GM23338 (cell line): ENCODE results near the gene ATP6V0C. TPM values are rescaled to one million over a fixed set of nuclear protein-coding genes. Genes with fewer than 3 reads are reported as not detected.

Source experiments
- ATAC-seq: fragments of 200-7000 bp; cut with Tn5 transposase; 3 replicates; pipeline ENCODE4 v1.9.1; 2020
- DNase-seq: peaks from one replicate; pipeline ENCODE4 v3.0.0-alpha.2; 2015; ENCODE audit warnings: low spot score
- H2AFZ ChIP-seq: fragments of 200-600 bp; sonication (generic); 2 replicates; pipeline ENCODE4 v1.8.0; 2016; ENCODE audit warnings: antibody characterized with exemption, mild to moderate bottlenecking, moderate library complexity
- H3F3A ChIP-seq: fragments of 200-600 bp; sonication (generic); replicated peaks from 2 replicates; pipeline ENCODE4 v1.8.0; 2017; ENCODE audit warnings: antibody characterized with exemption, mixed run types, low read depth
- H3K27ac ChIP-seq: fragments of 200-600 bp; sonication (generic); 2 replicates; pipeline ENCODE4 v1.6.1; 2016; ENCODE audit warnings: low read depth
- H3K27me3 ChIP-seq: fragments of 200-600 bp; sonication (generic); 2 replicates; pipeline ENCODE4 v1.8.0; 2016; ENCODE audit warnings: mild to moderate bottlenecking, mixed run types, moderate library complexity; ENCODE audit not compliant: insufficient read depth
- H3K36me3 ChIP-seq: fragments of 200-600 bp; sonication (generic); 2 replicates; pipeline ENCODE4 v1.8.0; 2016; ENCODE audit warnings: mild to moderate bottlenecking; ENCODE audit not compliant: insufficient read depth
- H3K4me1 ChIP-seq: fragments of 200-600 bp; sonication (generic); 2 replicates; pipeline ENCODE4 v1.8.0; 2016; ENCODE audit warnings: mild to moderate bottlenecking, moderate library complexity; ENCODE audit not compliant: insufficient read depth
- H3K4me2 ChIP-seq: fragments of 200-600 bp; sonication (generic); 2 replicates; pipeline ENCODE4 v1.7.1; 2017; ENCODE audit warnings: mixed run types
- H3K4me3 ChIP-seq: fragments of 200-600 bp; sonication (generic); 2 replicates; pipeline ENCODE4 v1.6.1; 2016; ENCODE audit warnings: mixed run types
- H3K79me2 ChIP-seq: fragments of 200-600 bp; sonication (generic); replicated peaks from 2 replicates; pipeline ENCODE4 v1.8.0; 2017; ENCODE audit warnings: mild to moderate bottlenecking; ENCODE audit not compliant: insufficient read depth
- H3K9me2 ChIP-seq: fragments of 200-600 bp; sonication (generic); 2 replicates; pipeline ENCODE4 v1.8.0; 2017; ENCODE audit not compliant: insufficient read depth
- H4K20me1 ChIP-seq: fragments of 200-600 bp; sonication (generic); replicated peaks from 2 replicates; pipeline ENCODE4 v1.8.0; 2017; ENCODE audit warnings: mild to moderate bottlenecking; ENCODE audit not compliant: insufficient read depth
- H3K27ac Mint-ChIP-seq: 2 replicates; pipeline ENCODE4 v1.8.0; 2020; ENCODE audit warnings: inconsistent platforms, mild to moderate bottlenecking, moderate library complexity, mixed read lengths
- H3K27me3 Mint-ChIP-seq: 3 replicates; pipeline ENCODE4 v1.8.0; 2022; ENCODE audit warnings: low read depth, mild to moderate bottlenecking, moderate library complexity, mixed read lengths, inconsistent platforms; ENCODE audit not compliant: insufficient read depth, poor library complexity
- H3K36me3 Mint-ChIP-seq: 3 replicates; pipeline ENCODE4 v1.8.0; 2021; ENCODE audit warnings: low read depth, mild to moderate bottlenecking, inconsistent platforms, moderate library complexity, mixed read lengths
- H3K4me1 Mint-ChIP-seq: 3 replicates; pipeline ENCODE4 v1.8.0; 2020; ENCODE audit warnings: mild to moderate bottlenecking, inconsistent platforms, mixed read lengths
- H3K4me3 Mint-ChIP-seq: 3 replicates; pipeline ENCODE4 v1.8.0; 2021; ENCODE audit warnings: moderate library complexity, mild to moderate bottlenecking, inconsistent platforms, mixed read lengths
- H3K9me3 Mint-ChIP-seq: 3 replicates; pipeline ENCODE4 v1.8.0; 2020; ENCODE audit warnings: moderate library complexity, mild to moderate bottlenecking, inconsistent platforms, mixed read lengths
- JUNB ChIP-seq: IDR thresholded peaks from one replicate; pipeline ENCODE4 v1.6.1; 2016; ENCODE audit warnings: antibody characterized with exemption; ENCODE audit not compliant: unreplicated experiment
- STAT1 ChIP-seq: IDR thresholded peaks from one replicate; pipeline ENCODE4 v1.6.1; 2016; ENCODE audit warnings: antibody characterized with exemption; ENCODE audit not compliant: unreplicated experiment
- ZNF114 ChIP-seq: fragments of 250-450 bp; sonication (Bioruptor Pico); IDR thresholded peaks from 2 replicates; pipeline ENCODE4 v1.5.0; 2020; ENCODE audit warnings: mild to moderate bottlenecking, moderate library complexity
- polyA plus RNA-seq: library from polyadenylated mRNA; unstranded; fragments of >200 nt; fragmentation: Nextera tagmentation; extraction: Ambion mirVana; gene quantifications from 2 replicates; pipeline ENCODE4 v1.2.1, GENCODE V29; 2016
- total RNA-seq: library from RNA; depleted of rRNA; stranded (reverse); fragments of >200 nt; shearing (Covaris generic); gene quantifications from 2 replicates; pipeline ENCODE4 v1.2.3, GENCODE V29; 2014
- TF ChIP-seq, protein P1 (sequence below): fragments of 250-450 bp; sonication (Bioruptor Pico); IDR thresholded peaks from 2 replicates; pipeline ENCODE4 v1.5.0; 2020; ENCODE audit warnings: mild to moderate bottlenecking, moderate library complexity
- TF ChIP-seq, protein P2 (sequence below), 2 experiments: fragments of 200-600 bp in 1 of 2; sonication (generic) in 1 of 2; conservative IDR thresholded peaks; 2 replicates each; pipeline versions ENCODE4 v1.5.1 to v1.6.1; 2016 to 2017; ENCODE audit warnings: antibody characterized with exemption in 2 of 2, low read depth in 2 of 2, mild to moderate bottlenecking in 2 of 2, moderate library complexity in 1 of 2

Gene ATP6V0C
- total and polyA plus RNA-seq, 2 experiments from 2014 or later = 98.2 to 162 TPM

DNA sequence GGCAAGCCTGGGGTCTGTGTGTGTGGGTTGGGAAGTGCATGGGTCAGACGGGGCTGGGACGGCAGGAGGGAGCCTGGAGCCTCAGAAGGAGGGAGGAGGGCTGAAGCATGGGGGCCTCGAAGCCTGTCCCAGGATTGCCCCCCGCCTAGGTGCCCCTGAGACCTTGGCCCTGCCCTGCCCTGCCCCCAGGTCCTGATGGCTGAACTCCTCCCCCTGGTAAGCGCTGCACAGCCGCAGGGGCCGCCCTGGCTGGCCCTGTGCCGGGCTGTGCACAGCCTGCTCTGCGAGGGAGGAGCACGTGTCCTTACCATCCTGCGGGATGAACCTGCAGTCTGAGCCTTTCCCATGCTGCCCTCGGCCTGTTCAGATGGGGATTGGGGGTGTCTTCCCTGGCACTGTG, 49.4 kb upstream of the ATP6V0C start (continued):
- TF ChIP-seq ZNF114 (CRISPR knock-in tag) = no peak
- no peak for TF ChIP-seq STAT1
- TF ChIP-seq, protein P1, sequence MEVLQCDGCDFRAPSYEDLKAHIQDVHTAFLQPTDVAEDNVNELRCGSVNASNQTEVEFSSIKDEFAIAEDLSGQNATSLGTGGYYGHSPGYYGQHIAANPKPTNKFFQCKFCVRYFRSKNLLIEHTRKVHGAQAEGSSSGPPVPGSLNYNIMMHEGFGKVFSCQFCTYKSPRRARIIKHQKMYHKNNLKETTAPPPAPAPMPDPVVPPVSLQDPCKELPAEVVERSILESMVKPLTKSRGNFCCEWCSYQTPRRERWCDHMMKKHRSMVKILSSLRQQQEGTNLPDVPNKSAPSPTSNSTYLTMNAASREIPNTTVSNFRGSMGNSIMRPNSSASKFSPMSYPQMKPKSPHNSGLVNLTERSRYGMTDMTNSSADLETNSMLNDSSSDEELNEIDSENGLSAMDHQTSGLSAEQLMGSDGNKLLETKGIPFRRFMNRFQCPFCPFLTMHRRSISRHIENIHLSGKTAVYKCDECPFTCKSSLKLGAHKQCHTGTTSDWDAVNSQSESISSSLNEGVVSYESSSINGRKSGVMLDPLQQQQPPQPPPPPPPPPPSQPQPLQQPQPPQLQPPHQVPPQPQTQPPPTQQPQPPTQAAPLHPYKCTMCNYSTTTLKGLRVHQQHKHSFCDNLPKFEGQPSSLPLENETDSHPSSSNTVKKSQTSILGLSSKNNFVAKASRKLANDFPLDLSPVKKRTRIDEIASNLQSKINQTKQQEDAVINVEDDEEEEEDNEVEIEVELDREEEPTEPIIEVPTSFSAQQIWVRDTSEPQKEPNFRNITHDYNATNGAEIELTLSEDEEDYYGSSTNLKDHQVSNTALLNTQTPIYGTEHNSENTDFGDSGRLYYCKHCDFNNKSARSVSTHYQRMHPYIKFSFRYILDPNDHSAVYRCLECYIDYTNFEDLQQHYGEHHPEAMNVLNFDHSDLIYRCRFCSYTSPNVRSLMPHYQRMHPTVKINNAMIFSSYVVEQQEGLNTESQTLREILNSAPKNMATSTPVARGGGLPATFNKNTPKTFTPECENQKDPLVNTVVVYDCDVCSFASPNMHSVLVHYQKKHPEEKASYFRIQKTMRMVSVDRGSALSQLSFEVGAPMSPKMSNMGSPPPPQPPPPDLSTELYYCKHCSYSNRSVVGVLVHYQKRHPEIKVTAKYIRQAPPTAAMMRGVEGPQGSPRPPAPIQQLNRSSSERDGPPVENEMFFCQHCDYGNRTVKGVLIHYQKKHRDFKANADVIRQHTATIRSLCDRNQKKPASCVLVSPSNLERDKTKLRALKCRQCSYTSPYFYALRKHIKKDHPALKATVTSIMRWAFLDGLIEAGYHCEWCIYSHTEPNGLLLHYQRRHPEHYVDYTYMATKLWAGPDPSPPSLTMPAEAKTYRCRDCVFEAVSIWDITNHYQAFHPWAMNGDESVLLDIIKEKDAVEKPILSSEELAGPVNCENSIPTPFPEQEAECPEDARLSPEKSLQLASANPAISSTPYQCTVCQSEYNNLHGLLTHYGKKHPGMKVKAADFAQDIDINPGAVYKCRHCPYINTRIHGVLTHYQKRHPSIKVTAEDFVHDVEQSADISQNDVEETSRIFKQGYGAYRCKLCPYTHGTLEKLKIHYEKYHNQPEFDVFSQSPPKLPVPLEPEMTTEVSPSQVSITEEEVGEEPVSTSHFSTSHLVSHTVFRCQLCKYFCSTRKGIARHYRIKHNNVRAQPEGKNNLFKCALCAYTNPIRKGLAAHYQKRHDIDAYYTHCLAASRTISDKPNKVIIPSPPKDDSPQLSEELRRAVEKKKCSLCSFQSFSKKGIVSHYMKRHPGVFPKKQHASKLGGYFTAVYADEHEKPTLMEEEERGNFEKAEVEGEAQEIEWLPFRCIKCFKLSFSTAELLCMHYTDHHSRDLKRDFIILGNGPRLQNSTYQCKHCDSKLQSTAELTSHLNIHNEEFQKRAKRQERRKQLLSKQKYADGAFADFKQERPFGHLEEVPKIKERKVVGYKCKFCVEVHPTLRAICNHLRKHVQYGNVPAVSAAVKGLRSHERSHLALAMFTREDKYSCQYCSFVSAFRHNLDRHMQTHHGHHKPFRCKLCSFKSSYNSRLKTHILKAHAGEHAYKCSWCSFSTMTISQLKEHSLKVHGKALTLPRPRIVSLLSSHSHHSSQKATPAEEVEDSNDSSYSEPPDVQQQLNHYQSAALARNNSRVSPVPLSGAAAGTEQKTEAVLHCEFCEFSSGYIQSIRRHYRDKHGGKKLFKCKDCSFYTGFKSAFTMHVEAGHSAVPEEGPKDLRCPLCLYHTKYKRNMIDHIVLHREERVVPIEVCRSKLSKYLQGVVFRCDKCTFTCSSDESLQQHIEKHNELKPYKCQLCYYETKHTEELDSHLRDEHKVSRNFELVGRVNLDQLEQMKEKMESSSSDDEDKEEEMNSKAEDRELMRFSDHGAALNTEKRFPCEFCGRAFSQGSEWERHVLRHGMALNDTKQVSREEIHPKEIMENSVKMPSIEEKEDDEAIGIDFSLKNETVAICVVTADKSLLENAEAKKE (CRISPR knock-in tag) = no peak

DNA sequence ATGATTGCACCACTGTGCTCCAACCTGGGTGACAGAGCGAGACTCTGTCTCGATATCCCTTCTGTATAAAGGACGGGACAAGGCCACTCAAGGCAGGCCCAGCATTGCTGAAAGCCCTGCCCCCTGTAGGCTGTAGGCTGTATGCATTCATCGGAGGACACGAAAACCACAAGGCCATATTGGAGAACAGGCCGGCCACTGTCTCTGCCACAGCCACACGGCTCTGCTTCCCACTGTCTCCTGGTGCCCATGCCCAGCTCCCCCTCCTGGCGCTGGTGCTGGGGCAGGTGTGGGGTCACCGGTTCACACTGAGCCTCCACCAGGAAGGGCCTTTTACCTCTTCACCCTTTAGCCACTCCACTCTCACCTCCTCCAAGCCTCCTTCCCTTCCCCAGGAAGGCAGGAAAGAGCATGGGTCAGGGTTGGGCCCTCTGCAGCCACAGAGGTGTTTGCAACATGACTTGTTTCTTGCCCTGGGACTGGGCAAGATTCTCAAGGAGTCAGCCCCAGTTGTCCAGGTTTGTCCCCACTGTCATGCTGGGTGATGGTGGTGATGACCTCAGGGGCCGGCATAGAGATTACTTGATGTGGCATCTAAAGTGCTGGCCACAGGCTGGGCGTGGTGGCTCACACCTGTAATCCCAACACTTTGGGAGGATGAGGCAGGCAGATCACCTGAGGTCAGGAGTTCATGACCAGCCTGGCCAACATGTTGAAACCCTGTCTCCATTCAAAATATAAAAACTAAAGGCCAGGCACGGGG, 47.9 kb upstream of the ATP6V0C start:
- peak; percentile 75 for DNase-seq
- H3K27ac ChIP-seq = no peak overlapping the region
- H3K27me3 ChIP-seq = peaks cover 30% of the 10 kb centered on the region
- H4K20me1 ChIP-seq = no peaks in the 10 kb centered on the region; the same call in 1 of the 2 replicates
- no peak overlapping the region for H3K4me3 ChIP-seq
- Mint-ChIP-seq H3K4me1 (peaks cover 12% of the 10 kb centered on the region), H3K27me3 (peaks cover 32% of the 10 kb centered on the region), H3K36me3 (peaks cover 10% of the 10 kb centered on the region), H3K4me3 (no peak overlapping the region), H3K9me3 (no peaks in the 10 kb centered on the region), H3K27ac (no peak overlapping the region)
- peaks cover 11% of the 10 kb centered on the region for H3K79me2 ChIP-seq
- peaks cover 17% of the 10 kb centered on the region for H3K4me1 ChIP-seq
- ATAC-seq = peak; percentile 21
- peaks cover 20% of the 10 kb centered on the region for H3F3A ChIP-seq
- no peaks in the 10 kb centered on the region for H3K36me3 ChIP-seq
- no peaks in the 10 kb centered on the region for H3K9me2 ChIP-seq
- no peak overlapping the region for H2AFZ ChIP-seq
- TF ChIP-seq, protein P2, sequence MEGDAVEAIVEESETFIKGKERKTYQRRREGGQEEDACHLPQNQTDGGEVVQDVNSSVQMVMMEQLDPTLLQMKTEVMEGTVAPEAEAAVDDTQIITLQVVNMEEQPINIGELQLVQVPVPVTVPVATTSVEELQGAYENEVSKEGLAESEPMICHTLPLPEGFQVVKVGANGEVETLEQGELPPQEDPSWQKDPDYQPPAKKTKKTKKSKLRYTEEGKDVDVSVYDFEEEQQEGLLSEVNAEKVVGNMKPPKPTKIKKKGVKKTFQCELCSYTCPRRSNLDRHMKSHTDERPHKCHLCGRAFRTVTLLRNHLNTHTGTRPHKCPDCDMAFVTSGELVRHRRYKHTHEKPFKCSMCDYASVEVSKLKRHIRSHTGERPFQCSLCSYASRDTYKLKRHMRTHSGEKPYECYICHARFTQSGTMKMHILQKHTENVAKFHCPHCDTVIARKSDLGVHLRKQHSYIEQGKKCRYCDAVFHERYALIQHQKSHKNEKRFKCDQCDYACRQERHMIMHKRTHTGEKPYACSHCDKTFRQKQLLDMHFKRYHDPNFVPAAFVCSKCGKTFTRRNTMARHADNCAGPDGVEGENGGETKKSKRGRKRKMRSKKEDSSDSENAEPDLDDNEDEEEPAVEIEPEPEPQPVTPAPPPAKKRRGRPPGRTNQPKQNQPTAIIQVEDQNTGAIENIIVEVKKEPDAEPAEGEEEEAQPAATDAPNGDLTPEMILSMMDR (conservative IDR thresholded peaks at IDR 0.05; ENCODE audit: low read depth in 2 of 2) = peak; percentile 55 to 70
- TF ChIP-seq, protein P1 (CRISPR knock-in tag) = no peak
- TF ChIP-seq JUNB = no peak
- no peak overlapping the region for H3K4me2 ChIP-seq
